Tibial nerve (tissue), 3 donors: Measurements from ENCODE around the gene PRM2.

ENCODE experiments used
- POLR2A ChIP-seq, 2 donors: fragments of 450-650 bp; IDR thresholded peaks; one replicate each; pipeline ENCODE4 v1.6.1; 2017; ENCODE audit warnings: antibody characterized with exemption in 2 of 2, mild to moderate bottlenecking in 2 of 2, moderate library complexity in 2 of 2
- TF ChIP-seq, protein P1 (sequence below), 5 experiments: fragments of 200-600 bp in 3 of 5; fragments of 450-650 bp in 2 of 5; sonication (generic) in 3 of 5; IDR thresholded peaks; one replicate each; pipeline ENCODE4 v1.5.1; 2016 to 2019; ENCODE audit warnings: antibody characterized with exemption in 5 of 5, mild to moderate bottlenecking in 3 of 5, moderate library complexity in 2 of 5

DNA sequence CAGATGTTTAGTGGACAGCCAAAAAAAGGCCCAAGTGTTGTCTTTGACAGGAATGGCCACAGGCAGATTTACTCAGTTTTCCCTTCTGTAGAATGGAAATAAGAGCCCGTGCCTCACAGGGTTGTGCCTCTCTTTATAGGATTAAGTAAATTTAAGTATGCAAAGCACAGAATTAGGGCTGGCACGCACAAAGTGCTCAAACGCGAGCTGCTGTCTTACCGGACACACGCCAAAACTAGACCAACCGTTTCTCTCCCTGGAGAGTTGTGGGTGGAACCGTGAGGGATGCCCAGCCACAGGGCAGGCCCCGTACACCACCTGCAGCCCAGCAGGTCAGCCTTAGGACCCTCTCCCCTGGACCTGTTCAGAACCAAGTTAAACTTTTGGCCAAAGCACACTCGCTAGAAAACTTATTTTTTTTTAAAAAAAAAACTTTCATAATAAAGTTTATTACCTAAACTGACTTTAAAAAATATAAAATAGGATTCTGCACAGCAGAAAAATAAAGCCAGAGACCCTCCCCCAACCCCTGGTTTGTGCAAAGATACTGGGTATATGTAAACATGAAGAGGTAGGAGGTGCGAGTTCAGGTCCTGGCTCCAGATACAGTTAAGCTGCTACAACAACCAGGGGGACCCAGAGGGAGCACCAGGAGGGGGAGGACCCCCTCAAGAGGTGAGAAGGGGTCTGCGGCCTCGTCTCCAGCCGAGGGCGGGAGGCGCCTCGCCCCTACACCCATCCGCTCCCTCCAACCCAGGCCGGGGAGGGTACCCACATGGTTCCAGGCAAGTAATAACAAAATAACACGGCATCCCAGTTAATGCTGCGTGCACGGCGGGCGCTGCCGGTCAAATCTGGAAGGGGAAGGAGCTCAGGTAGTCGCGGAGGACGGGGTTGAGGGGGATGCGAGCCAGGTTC lies 22.0 kb downstream of the PRM2 start:
- TF ChIP-seq, protein P1, sequence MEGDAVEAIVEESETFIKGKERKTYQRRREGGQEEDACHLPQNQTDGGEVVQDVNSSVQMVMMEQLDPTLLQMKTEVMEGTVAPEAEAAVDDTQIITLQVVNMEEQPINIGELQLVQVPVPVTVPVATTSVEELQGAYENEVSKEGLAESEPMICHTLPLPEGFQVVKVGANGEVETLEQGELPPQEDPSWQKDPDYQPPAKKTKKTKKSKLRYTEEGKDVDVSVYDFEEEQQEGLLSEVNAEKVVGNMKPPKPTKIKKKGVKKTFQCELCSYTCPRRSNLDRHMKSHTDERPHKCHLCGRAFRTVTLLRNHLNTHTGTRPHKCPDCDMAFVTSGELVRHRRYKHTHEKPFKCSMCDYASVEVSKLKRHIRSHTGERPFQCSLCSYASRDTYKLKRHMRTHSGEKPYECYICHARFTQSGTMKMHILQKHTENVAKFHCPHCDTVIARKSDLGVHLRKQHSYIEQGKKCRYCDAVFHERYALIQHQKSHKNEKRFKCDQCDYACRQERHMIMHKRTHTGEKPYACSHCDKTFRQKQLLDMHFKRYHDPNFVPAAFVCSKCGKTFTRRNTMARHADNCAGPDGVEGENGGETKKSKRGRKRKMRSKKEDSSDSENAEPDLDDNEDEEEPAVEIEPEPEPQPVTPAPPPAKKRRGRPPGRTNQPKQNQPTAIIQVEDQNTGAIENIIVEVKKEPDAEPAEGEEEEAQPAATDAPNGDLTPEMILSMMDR (IDR thresholded peaks at IDR 0.05): no peak
- no peak for TF ChIP-seq POLR2A (IDR thresholded peaks at IDR 0.05)
